ENCODE measurements around the gene WHAMM. TPM values are rescaled to one million over a fixed set of nuclear protein-coding genes. Genes with fewer than 3 reads are reported as not detected.

The WHAMM gene
- total RNA-seq = 1 to 10 TPM; 3.7 to 4.4 TPM
- 3.3 TPM for polyA plus RNA-seq (2013, experiment 1 of 2)
- 4.1 TPM for polyA plus RNA-seq (2013, experiment 2 of 2)
- long read RNA-seq, experiment 1, partial matches to known transcripts = 0 of 1 reads
- long read RNA-seq, experiment 1, other reads (novel, unspliced or antisense) = 1 of 1 reads
- long read RNA-seq, experiment 2, full-length matches to known transcripts = 2 of 7 reads
- long read RNA-seq, experiment 2, partial matches to known transcripts = 2 of 7 reads
- long read RNA-seq, experiment 2, other reads (novel, unspliced or antisense) = 3 of 7 reads
- long read RNA-seq, experiment 3, partial matches to known transcripts = 1 of 1 reads
- long read RNA-seq, experiment 3, other reads (novel, unspliced or antisense) = 0 of 1 reads
- long read RNA-seq, experiment 4, partial matches to known transcripts = 2 of 2 reads
- long read RNA-seq, experiment 4, other reads (novel, unspliced or antisense) = 0 of 2 reads

- Histone ChIP-seq H3K4me3 (ENCODE audit: low read length) (peak within 1 kb of the TSS; percentile 88), H3K27ac (ENCODE audit: low read depth, low read length) (peak within 1 kb of the TSS; percentile 88), H3K9ac (ENCODE audit: extremely low read depth, low read length, poor library complexity, severe bottlenecking) (peak within 1 kb of the TSS; percentile 77), H3K36me3 (ENCODE audit: control insufficient read depth, insufficient read depth, low read length) (peaks cover 14% of the 10 kb centered on the region), H3K9me3 (ENCODE audit: control insufficient read depth, low read length) (no peaks in the 10 kb centered on the region), H3K27me3 (ENCODE audit: control insufficient read depth, insufficient read depth, low read length, poor library complexity, severe bottlenecking) (peaks cover 10% of the 10 kb centered on the region), H3K4me1 (ENCODE audit: control insufficient read depth, insufficient read depth, low read length) (no peaks in the 10 kb centered on the region)
- peak; percentile 48 for TF ChIP-seq CTCF (conservative IDR thresholded peaks at IDR 0.05)
- H3K27ac Mint-ChIP-seq = peak within 1 kb of the TSS; percentile 62
- H3K36me3 Mint-ChIP-seq (ENCODE audit: low read depth) = peaks cover 10% of the 10 kb centered on the region
- peak within 1 kb of the TSS; percentile 74 for H3K4me3 Mint-ChIP-seq
- no peaks in the 10 kb centered on the region for H3K9me3 Mint-ChIP-seq
- peaks cover 4% of the 10 kb centered on the region for H3K27me3 Mint-ChIP-seq (ENCODE audit: insufficient read depth)
- peak; percentile 98 for DNase-seq
- WGBS, 2 experiments (ENCODE audit: insufficient coverage in 1 of 2, insufficient read length in 1 of 2) = 0% methylated on average over 34 to 67 of the region's 67 CpGs
- H3K4me1 Mint-ChIP-seq = peaks cover 13% of the 10 kb centered on the region
These were observed at the start of gene WHAMM for GRCh38 chr15:82809308-82810060. TSS of gene WHAMM (plus strand) at chr15:82809628. CDS start at chr15:82809727, 99 bp downstream.

- WGBS, 2 experiments (ENCODE audit: insufficient coverage in 1 of 2, insufficient read length in 1 of 2) = 87 to 94% methylated on average over 4 to 7 of the region's 7 CpGs
- H3K9me3 Mint-ChIP-seq = no peaks in the 10 kb centered on the region
These were observed 45.9 kb upstream of the WHAMM start for GRCh38 chr15:82763361-82764116.

More at GRCh38 chr15:82763361-82764116, 45.9 kb upstream of the WHAMM start:
- H3K4me1 Mint-ChIP-seq = no peaks in the 10 kb centered on the region
- H3K27ac Mint-ChIP-seq = no peak overlapping the region
- DNase-seq = no peak
- H3K4me3 ChIP-seq (ENCODE audit: low read length) = no peak overlapping the region
- no peak overlapping the region for H3K9ac ChIP-seq (ENCODE audit: extremely low read depth, low read length, poor library complexity, severe bottlenecking)
- H3K4me3 Mint-ChIP-seq = no peak overlapping the region
- no peaks in the 10 kb centered on the region for H3K4me1 ChIP-seq (ENCODE audit: control insufficient read depth, insufficient read depth, low read length)
- peaks cover 3% of the 10 kb centered on the region for H3K36me3 Mint-ChIP-seq (ENCODE audit: low read depth)
- no peak for TF ChIP-seq CTCF (conservative IDR thresholded peaks at IDR 0.05)
- H3K27me3 Mint-ChIP-seq (ENCODE audit: insufficient read depth) = no peaks in the 10 kb centered on the region
- peaks cover 11% of the 10 kb centered on the region for H3K36me3 ChIP-seq (ENCODE audit: control insufficient read depth, insufficient read depth, low read length)
- H3K9me3 ChIP-seq (ENCODE audit: control insufficient read depth, low read length) = no peaks in the 10 kb centered on the region
- no peak overlapping the region for H3K27ac ChIP-seq (ENCODE audit: low read depth, low read length)
- no peaks in the 10 kb centered on the region for H3K27me3 ChIP-seq (ENCODE audit: control insufficient read depth, insufficient read depth, low read length, poor library complexity, severe bottlenecking)
